Retina (tissue), 1 donor: Measurements from ENCODE around the gene BTN2A1.
A peak's percentile ranks its signal among the peaks of the same experiment; 100 is the strongest.
"Not testable (repeated sequence)": the region's sequence is repeated elsewhere in the genome, so short reads cannot be mapped to it uniquely, and the experiment has no call there.

Source experiments
- DNase-seq: peaks from one replicate; pipeline ENCODE4 v3.0.0-alpha.2; 2016

Gene BTN2A1

DNA sequence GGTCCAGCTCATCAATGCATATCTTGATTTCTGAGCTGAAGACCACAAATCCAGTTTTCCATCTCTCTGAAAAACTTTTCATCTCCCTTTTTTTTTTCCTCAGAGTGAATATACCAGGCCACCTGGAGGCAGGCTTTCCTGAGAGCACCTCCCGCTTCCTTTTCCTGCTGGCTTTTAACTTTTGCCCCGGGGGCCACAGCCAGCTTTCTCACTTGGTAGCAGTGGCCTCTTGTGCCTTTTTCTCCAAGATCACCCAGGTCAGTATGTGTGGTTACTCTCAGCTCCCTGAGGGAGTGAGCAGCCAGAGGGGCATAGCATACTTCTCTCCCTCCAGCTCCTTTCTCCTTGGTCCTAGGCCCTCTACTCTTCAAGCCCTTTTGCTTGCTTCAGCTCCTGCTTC, 42.3 kb downstream of the BTN2A1 start, which contains the start of gene BTN1A1:
TSS of gene BTN1A1 (plus strand) at position 202 of the 400 bp plus-strand sequence. CDS start 984 bp downstream, outside the sequence.
- no peak for DNase-seq

DNA sequence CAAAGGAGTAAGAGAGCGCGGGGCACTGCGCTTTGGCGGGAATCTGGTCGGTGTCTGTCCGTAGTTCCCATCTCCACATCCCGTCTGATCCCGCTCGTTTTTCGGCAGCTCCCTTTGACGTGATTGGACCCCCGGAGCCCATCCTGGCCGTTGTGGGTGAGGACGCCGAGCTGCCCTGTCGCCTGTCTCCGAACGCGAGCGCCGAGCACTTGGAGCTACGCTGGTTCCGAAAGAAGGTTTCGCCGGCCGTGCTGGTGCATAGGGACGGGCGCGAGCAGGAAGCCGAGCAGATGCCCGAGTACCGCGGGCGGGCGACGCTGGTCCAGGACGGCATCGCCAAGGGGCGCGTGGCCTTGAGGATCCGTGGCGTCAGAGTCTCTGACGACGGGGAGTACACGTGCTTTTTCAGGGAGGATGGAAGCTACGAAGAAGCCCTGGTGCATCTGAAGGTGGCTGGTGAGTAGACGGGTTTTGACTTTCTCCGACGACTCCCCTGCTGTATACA, 43.8 kb downstream of the BTN2A1 start:
- DNase-seq, result peak; percentile 79

DNA sequence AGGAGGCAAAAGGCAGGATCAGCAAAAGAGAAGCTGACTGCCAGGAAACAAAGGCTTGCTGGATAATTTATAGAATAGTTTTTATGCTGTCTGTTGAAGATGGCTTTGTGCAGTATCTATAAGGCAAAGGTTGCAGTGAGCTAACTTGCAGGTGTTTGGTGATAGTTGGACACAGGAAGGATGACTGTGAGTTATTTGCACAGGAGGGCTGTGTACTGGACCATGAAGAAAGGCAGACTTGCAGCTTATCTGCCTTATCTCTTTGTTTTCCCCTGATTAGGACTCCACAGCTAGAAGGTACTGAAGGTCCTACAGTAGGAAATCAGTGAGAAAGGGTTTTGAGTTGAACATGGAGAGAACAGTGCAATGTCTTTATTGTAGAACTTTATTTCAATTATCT, 44.4 kb downstream of the BTN2A1 start:
- DNase-seq, result no peak

- no peak for DNase-seq
Measured at GRCh38 chr6:26502626-26503025, 44.9 kb downstream of the BTN2A1 start.

GRCh38 chr6:26507658-26508057, 49.9 kb downstream of the BTN2A1 start:
- no peak for DNase-seq

DNA sequence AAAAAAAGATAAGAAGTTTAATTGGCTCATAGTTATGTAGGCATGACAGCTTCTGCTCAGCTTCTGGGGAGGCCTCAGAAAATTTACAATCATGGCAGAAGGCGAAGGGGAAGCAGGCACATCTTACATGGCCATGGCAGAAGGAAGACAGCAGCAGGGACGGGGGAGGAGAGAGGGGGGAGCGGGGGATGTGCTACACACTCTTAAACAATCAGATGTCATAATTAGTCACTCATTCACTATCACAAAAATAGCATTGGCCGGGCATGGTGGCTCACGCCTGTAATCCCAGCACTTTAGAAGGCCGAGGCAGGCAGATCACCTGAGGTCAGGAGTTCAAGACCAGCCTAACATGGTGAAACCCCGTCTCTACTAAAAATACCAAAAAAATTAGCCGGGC, 53.3 kb downstream of the BTN2A1 start:
- DNase-seq, result not testable (repeated sequence)

- DNase-seq, result no peak
Measured at GRCh38 chr6:26514984-26515383, 57.2 kb downstream of the BTN2A1 start.

DNA sequence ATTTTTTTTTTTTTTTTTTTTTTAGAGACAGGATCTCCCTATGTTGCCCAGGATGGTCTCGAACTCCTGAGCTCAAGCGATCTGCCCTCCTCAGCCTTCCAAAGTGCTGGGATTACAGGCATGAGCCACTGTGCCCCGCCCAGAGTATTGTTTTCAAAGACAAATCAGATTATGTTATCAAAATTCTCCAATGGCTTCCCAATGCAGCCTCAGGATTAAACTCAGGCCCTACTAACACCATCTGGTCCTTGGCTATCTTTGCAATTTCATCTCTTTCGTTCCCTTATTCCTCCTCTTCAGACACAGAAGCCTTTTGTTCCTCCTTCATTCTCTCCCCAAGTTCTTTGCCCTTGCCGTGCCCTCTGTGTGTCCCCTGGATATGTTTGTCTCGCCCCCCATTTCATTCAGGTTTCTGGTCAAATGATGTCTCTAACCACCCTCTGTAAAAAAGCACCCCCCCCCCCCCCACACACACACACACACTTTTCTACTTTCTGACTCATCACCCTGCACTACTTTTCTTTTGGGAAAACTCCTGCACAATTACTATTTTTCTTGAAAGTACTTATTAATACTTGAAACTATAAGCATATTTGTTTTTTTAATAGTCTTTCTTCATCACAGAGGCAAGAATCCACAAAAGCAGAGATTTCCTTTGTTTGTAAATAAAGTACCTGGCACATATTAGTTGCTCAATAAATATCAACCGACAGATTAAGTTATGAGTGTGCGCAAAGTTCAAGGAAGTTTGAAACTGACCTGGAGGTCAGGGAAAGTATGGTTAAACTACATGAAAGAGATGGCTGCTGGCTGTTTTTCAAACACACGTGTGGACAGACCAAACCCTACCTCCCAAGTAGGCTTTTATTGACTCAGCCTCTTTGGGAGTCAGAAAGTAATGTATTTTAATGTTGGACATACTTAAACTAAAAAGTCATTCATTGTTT, 59.0 kb downstream of the BTN2A1 start:
- DNase-seq, result no peak
